Kidney glomerular epithelial cell (primary cell): ENCODE data around the gene ZC3H12D.
"Not testable (repeated sequence)": the region's sequence is repeated elsewhere in the genome, so short reads cannot be mapped to it uniquely, and the experiment has no call there.

Experiments
- DNase-seq: peaks from one replicate; lab custom pipeline; 2025; lab: John Stamatoyannopoulos, UW

The ZC3H12D gene

DNA sequence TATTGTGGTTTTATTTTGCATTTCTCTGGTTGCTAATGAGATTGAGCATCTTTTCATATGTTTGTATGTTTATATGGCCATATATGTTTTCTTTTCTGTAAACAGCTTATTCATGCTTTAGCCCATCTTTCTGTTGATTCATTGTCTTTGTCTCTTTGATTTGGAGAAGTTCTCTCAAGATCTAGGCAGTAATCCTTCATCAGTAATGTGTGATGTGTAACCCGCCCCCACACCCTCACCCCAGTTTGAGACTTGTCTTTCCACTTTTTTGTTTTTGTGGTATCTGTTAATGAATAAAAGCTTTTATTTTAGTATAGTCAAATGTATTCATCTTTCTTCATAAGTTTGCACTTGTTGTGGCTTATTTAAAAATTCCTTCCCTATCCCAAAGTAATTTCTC, 26.0 kb downstream of the ZC3H12D start:
- no peak for DNase-seq

DNA sequence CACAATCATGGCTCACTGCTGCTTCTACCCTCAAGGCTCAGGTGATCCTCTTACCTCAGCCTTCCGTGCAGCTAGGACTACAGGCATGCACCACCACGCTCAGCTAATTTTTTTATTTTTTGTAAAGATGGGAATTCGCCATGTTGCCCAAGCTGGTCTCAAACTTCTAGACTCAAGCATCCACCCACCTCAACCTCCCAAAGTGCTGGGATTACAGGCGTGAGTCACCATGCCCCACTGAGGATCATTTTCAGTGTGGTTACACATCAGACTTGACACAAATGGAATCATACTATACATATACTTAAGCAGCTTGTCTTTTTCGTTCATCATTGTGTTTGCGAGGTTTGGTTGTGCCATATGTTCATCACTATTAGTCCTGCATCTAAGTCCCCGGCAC, 26.6 kb downstream of the ZC3H12D start:
- DNase-seq = no peak

DNA sequence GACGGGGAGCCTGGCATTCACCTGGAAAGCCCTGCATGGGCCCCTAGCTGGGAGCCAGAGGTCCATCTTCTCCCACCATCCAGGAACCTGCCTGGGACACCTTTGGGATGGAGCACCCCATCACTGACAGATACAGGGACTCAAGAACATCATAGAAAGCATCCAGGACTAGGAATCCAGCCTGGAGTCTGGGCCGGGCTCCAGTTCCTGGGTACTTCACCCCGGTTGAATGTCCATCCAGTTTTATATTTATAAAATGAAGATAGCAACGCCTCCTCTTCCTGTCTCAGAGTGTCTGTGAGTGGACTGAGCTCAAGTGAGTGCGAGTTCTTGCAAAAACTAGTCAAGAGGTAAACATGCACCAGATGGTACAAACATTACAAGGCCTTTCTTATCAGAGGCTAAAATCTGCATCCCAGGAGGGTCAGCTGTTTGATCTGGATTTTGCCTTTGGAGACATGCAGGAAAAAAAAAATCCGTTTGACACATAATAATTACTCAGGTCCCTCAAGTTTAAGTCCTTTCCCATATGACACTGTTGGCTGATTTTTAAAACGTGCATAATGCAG, 27.4 kb downstream of the ZC3H12D start:
- no peak for DNase-seq

DNA sequence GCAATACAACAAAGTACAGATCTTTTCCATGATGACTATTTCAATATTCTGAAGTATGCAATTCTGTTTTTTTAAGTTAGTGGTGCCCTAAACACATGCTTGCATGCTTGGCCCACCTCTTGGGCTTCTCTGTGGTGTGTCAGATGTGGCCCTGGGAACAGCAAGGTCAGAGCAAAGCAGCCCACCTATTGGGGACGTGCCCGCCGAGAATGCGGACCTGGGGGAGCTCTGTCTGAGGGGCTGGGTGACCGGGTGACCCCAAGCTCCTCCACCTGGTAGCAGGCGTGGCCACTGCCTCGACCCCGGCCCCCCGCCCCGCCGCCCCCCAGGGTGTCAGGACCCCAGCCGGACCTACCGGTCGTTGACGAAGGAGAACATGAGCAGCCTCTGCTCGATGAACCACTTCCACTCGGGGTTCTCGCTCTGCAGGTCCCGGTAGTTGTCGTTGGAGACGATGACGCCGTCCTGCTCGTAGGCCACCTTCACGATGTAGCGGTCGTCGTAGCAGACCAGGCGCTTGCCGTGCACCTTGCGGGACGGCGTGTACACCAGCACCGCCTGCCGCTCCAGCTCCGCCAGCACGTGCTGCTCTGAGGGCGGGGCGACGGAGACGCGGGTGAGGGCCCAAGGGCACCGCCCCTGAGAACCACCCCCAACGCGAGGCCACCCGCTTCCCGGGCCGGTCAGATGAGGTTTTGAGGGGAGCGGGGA, 28.3 kb downstream of the ZC3H12D start:
- DNase-seq = no peak

DNA sequence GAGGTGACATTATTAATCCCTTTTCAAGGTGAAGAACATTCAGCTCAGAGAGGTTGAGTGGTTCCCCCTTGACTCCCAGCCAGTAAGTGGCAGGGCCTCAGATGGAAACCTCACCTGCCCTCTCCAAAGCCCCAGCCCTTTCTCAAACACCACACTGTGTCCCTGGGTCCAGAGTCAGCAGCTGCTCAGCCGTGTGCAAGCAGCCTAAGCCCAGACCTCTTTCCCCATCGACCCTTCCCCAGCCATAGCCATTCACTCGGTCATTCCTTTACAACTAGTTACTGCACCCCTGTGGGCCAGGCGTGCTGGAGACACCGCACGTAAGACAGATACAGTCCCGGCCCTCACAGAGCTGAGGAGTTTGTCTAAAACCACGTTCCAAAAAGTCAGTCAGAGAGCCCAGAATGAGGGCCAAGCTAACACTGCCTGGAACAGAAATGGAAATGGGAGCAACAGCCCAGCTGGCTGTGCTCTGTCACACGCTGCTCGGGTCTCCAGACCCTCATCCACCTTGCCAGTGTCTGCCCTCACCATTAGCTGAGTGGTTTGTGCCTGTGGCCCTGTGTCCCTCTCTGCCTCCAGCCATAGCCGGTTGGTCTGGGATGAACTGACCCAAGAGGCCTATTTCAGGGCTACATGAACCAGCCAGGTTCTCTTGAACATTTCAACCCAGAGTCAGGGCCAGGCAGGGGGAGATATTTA, 29.6 kb downstream of the ZC3H12D start:
- no peak for DNase-seq

DNA sequence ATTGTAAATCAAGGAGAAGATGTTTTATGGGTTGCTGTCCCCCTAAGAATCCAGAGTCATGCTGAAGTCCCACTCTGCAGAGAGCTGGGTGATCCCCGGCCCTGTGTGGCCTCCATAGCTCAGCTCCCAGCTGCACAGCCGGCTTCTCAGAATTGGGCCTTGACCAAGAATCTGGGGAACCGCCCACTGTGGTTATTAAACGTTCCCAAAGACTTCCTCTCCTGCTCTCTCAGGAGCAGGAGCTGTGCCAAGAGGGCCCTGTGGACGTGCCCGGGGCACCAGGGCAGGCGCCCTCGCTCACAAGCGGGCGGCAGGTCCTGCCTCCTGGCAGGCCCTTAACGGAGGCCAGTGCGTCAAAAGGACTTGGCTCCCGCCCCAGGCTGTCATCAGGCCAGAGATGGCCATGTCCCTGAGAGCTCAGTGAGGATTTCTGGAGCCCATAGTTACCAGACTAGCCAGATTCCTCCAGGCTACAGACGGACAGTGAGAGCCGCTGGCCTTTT, 30.4 kb downstream of the ZC3H12D start:
- DNase-seq = no peak

DNA sequence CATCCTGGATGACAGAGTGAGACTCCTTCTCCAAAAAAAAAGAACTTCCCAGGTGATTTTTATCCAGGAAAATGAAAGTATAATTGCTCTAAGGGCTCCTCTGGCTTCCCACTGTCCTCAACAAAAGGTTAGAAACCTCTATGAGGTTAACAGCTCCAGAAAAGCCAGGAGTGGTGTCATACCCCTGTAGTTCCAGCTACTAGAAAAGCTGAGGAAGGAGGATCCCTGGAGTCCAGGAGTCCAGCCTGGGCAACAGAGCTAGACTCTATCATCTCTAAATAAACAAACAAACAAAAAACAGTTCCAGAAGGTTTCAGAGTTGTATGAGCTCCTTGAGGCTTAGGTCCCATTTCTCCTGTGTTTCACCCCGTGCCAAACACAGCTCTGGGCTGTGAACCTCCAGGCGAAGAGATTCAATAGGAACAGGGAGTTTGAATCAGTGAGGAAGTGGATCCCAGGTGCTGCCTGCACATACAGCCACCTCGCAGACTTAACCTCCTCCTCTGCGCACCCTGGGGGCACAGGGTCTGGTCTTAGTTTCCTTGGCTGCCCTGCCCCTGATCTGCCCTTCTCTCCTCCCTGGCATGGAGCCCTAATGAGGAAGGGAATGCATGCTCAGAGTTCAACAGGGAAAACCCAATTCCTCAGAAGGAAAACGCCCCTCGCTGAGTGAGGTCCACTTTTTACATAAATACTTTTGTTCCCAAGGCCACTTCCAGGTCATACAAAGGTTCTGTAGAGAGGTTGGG, 31.0 kb downstream of the ZC3H12D start:
- no peak for DNase-seq

DNA sequence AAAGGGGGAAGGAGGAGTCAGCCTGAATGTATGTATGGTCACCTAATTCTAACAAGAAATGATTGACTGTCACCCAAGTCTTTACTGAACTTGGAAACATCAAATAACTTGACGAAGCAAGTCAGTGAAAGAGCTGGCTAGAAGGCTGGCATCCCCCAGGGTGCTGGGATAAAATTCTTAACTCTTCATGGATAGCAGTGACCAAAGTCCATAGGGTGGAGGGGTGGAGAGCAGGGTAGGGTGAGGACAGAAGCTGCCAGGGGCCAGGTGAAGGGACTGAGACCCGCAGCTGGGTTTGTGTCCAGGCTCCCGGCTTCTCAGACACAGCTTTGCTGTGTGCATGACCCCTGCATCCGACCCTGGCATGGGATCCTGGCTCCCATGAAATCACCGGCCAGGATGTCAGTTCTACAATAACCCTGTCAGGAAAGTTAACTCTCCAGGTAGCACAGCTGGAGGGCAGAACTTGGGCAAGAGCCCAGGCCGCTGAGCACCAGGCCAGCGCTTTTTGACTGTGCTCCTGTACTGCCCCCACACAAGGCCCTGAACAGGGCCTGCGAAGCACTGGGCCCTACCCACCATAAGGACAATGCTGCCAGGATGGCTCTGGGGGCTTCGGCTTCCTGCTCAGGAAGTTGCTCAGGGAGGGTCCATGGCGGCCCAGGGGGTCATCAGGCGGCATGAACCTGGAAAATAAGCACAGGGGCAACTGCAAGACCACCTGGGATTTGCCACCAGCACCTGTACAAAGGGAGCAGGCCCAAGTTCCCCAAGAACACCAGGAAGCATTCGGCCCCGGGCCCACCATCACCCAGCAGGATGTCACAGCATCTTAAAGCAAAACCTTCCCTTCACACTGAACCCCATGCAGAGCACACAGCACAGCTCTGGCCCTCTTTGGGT, 32.5 kb downstream of the ZC3H12D start:
- DNase-seq = no peak

DNA sequence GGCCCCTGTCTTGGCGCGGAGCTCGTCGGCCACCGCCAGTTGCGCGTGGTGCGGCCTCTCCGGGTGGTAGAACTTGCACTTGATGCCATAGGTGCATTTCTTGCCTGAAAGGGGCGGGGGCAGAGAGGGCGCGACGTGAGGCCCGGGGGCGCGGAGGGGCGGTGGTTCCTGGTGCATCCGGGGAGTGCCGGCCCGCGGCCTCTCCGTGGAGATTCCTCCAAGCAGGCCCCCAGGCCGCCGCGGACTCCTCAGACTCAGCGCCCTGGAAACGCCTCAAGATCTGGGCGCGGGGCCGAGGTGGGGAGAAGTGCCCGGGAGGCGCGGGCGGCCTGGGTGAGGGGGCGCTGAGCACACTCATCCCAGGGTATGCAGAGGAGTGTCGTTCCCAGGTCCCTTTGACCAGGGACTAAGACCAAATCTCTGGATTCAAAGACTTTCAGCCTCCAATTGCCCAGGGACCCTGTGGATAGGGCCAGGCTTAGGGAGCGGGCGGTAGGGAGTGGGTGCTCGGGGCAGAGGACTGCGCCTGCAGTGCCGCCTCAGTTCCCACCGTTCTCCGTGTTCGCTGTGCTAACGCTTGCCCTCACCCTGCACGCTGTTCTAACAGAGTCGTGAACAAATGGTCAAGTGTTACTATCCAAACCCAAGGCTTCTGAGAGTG, 33.3 kb downstream of the ZC3H12D start:
- DNase-seq = no peak

DNA sequence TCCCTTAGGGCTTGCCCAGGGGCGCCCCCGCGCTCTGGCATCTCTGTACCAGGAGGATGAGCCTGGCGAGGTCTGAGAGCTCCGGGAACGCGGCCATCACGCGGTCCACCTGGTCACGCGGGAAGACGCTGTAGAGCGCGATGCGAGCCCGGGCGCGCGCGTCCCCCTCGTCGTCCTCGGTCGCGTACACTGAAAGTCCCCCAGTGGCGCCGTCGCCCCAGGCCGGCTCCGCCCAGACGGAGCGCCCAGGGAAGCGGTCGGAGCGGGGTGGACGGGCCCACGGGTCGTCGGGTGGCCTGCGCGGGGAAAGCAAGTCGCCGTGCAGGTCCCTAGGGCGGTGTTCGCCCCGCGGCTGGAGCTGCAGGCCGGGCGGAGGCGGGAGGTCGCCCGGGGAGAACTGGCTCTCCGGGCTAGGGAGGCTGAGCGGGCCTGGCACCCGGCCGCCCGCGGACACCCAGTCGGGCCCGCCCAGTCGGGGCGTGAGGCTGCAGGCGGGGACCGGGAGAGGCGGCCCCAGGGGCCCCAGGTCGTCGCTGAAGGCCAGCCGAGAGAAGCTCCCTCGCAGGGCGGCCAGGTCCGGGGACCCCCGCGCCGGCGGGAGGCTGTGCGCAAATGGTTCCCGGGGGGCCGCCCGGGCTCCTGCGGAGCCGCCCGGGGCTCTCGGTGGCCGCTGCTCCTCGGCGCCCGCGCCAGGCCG, 34.0 kb downstream of the ZC3H12D start:
- no peak for DNase-seq

DNA sequence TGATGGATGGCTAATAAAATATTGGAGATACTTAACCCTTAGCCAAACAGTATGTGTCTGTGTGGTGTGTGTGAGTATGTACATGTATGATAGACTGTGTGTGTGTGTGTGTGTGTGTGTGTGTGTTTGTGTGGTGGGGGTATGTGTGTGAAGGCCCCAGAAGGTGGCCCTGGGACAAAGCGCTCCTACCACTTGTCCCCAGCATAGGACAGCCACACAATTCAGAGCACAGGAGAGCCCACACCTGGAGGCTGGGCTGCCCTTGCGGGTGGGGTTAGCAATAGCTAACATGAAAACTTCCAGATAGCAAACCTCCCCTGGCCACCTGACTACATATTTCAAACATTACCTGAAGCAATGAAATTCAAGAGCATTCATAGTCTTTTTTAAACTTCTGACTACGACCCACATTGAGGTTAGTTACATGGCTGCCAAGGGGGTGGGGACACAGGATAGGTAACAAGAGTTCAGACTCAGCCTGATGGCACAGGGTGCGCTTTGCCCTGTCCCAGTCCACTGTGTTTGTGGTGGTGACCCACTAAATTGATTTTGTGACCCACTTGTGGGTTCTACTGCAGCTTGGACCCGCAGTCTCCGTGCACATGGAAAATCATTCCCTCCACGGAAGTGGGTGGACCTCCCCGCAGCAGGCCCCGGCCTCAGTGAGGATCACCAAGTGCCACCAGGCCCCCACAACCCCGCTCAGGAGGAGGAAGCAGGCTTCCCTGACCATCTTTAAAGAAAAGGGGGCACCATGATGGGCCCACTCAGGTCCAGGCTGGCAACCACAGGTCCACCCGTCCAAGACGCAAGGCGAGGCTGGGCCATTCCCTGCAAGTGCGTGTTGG, 34.8 kb downstream of the ZC3H12D start:
- no peak for DNase-seq

DNA sequence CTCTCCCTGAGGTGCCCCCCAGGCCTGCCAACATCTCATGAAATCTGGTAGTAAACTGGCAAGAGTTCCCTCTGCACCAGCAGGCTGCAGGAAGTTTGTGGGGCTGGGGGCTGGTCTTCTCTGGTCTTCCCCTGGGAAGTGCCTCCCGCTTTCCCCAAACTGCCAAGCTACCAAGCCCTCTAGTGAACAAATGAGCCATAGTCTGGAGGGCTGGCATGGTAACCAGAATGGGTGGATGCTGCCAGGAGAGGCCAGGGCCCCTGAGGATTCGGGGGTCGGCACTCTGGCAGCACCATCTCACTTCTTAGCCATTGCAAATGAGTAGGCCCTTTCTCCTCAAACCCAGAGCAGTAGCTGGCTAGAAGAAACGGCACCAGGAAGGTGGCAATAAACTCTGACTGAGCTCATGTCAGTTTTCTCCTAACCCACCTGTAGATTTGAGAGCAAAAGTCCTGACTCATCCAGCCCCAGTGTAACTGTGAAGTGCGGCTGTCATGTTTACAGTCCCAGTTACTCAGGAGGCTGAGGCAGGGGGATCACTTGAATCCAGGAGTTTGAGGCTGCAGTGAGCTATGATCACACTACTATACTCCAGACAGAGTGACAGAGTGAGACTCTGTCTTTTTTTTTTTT, 35.9 kb downstream of the ZC3H12D start:
- DNase-seq = no peak

DNA sequence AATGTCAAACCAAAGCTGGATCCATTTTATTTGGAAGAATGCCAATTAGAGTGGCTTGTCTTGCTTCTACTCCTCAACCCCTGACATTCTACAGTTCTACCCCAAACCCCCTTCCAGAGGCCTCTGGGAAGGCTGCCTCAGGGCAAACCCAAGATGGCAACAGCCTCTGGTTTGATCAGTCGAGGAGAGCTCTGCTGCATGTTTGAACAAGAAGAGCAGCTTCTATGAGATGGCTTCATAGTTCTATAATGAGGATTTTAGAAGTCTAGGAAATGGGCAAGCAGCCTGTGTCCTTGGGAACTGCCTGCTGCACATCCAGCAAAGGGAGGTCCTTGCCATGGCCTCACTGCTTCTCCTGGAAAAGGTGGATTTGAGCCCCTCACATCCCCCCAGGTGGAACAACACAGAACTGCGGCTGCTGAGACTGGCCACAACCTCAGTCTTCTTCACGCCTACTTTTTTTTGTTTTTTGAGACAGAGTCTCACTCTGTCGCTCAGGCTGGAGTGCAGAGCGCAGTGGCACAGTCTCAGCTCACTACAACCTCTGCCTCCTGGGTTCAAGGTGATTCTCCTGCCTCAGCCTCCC, 37.9 kb downstream of the ZC3H12D start:
- DNase-seq = no peak

DNA sequence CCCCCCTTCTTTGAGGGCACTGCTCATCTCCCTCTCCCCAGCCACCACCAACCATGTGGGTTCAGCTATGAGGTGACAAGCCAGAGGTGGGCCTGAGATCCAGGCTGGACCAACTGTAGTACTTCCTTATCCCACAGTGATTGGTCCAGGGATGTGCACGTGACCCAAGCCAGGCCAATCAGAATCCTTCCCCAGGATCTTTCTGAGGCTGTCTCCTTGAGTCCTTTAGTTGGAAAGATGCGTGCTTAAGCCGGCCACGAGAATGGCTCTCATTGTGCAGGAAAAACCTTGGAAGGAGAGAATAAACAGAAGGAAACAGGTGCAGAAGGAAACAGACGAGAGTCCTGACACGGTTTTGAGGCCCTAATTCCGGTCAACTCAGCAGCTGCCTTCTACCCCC, 39.2 kb downstream of the ZC3H12D start:
- no peak for DNase-seq

DNA sequence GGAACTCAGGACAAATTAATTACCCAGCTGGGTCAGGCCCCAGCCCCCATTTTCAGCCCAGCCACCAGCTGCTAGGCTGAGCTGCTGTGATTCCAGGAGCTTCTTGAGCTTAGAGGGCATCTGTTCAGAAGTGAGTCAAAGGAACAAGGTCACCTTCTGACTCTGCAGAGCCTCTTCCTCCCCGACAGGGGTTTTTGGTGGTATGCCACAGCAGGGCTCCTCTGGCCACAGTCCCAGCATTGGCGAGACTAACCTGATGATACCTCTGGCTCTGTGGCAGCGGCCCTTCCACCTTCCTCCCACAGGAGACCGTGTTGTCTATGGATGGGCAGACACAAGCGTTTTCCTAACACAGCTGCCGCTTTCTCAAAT, 39.7 kb downstream of the ZC3H12D start:
- DNase-seq = no peak

DNA sequence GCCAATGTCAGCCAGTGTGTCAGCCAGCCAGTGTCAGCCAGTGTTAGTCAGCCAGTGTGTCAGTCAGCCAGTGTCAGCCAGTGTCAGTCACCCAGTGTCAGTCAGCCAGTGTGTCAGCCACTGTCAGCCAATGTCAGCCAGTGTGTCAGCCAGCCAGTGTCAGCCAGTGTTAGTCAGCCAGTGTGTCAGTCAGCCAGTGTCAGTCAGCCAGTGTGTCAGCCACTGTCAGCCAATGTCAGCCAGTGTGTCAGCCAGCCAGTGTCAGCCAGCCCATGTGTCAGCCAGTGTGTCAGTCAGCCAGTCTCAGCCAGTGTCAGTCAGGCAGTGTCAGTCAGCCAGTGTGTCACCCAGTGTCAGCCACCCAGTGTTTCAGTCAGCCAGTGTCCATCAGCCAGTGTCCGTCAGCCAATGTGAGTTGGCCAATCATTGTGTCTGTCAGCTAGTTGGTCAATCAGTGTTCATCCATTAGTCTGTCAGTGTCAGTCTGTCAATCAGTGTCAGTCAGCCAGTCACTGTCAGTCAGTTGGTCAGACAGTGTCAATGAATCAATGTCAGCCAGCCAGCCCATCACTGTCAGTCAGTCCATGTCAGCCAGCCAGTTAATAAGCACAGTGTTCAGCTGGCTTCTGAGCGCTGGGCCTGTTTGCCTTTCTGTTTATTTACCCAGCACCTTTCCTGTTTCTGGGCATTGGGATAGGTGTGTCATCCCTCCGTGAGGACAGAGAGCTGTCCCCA, 40.3 kb downstream of the ZC3H12D start:
- not testable (repeated sequence) for DNase-seq

DNA sequence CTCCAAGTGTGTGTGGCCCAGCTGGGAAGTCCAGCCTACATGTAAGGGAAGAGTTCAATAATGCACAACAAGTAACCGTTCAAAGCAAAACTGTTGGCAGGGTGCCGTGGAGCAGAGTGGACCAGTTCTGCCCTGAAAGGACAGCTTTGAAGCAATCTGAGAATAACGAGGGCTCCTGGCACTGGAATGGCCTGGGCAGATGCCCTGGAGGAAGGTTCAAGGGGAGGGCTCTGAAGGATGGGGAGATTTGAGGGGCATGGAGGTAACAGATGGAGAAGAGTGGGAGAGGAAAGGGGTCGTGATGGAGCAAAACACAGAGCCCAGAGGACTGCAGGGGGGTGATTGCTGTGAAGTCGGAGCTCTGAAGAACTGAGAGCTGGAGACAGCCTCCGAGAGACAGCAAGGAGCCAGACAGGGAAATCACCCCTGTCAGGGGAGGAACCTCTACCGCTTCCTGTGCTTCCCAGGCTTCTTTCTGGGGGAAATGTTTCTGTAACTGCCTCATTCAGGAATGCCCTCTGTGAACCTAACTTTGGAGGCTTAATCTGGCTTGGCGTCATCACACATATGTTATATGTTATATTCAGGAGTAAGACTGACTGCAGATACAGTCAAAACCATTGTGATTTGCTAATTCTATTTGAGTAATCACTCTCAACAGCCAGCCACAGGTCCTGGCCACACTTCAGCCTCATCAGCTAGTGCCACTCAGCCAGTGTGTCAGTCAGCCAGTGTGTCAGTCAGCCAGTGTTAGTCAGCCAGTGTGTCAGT, 41.2 kb downstream of the ZC3H12D start:
- DNase-seq = no peak
